Natural killer cell (primary cell): ENCODE measurements around the gene RAB21. TPM values are rescaled to one million over a fixed set of nuclear protein-coding genes. Genes with fewer than 3 reads are reported as not detected.

Source experiments
- ATAC-seq, 3 donors: fragments of 150-1000 bp in 2 of 3; fragments of 200-7000 bp in 1 of 3; cut with Tn5 transposase; 1 replicate in 1 of 3; 2 replicates in 2 of 3; pipeline ENCODE4 v1.10.0; 2021; ENCODE audit warnings: mild to moderate bottlenecking in 2 of 3, moderate library complexity in 2 of 3
- DNase-seq, 2 donors: peaks; one replicate each; pipeline versions ENCODE4 v3.0.0 to v3.0.0-alpha.2; 2013 to 2021; ENCODE audit warnings: mixed read lengths in 1 of 2
- H3K27ac ChIP-seq: one replicate; pipeline ENCODE4 v1.5.1; 2013; ENCODE audit warnings: mild to moderate bottlenecking, low read length
- H3K27me3 ChIP-seq: one replicate; pipeline ENCODE4 v1.6.1; 2013; ENCODE audit warnings: low read length; ENCODE audit not compliant: control insufficient read depth, insufficient read depth
- H3K36me3 ChIP-seq: one replicate; pipeline ENCODE4 v1.6.1; 2013; ENCODE audit warnings: low read length; ENCODE audit not compliant: control insufficient read depth, insufficient read depth
- H3K4me1 ChIP-seq: one replicate; pipeline ENCODE4 v1.6.1; 2013; ENCODE audit warnings: low read length; ENCODE audit not compliant: control insufficient read depth, insufficient read depth
- H3K4me3 ChIP-seq: one replicate; pipeline ENCODE4 v1.5.1; 2013; ENCODE audit warnings: low read length
- H3K9me3 ChIP-seq: one replicate; pipeline ENCODE4 v1.6.1; 2013; ENCODE audit warnings: low read length; ENCODE audit not compliant: control insufficient read depth, insufficient read depth
- H3K27ac Mint-ChIP-seq, 2 donors: one replicate each; pipeline ENCODE4 v1.8.0; 2022; ENCODE audit warnings: mild to moderate bottlenecking in 2 of 2, mixed read lengths in 2 of 2, moderate library complexity in 1 of 2
- H3K27me3 Mint-ChIP-seq, 2 donors: one replicate each; pipeline ENCODE4 v1.8.0; 2022; ENCODE audit warnings: low read depth in 2 of 2, mixed read lengths in 2 of 2
- H3K36me3 Mint-ChIP-seq: one replicate; pipeline ENCODE4 v1.8.0; 2022; ENCODE audit warnings: mixed read lengths
- H3K4me1 Mint-ChIP-seq, 2 donors: one replicate each; pipeline ENCODE4 v1.8.0; 2022; ENCODE audit warnings: mixed read lengths in 2 of 2
- H3K4me3 Mint-ChIP-seq: one replicate; pipeline ENCODE4 v1.8.0; 2022; ENCODE audit warnings: mild to moderate bottlenecking, moderate library complexity, mixed read lengths
- H3K9me3 Mint-ChIP-seq, 2 donors: one replicate each; pipeline ENCODE4 v1.8.0; 2022; ENCODE audit warnings: mixed read lengths in 2 of 2
- CTCF ChIP-seq: fragments of 200-600 bp; IDR thresholded peaks from one replicate; pipeline ENCODE4 v1.8.0; 2022; ENCODE audit warnings: antibody characterized with exemption
- WGBS: methylation state at CpG from one replicate; pipeline ENCODE4 v1.1.7; 2013; ENCODE audit warnings: missing lambda C conversion rate; ENCODE audit not compliant: insufficient coverage; 5-methylcytosine and 5-hydroxymethylcytosine counted together
- intact Hi-C: fragments of 100-400 bp; cut with micrococcal nuclease; formaldehyde crosslinking; loops from one replicate; pipeline ENCODE4 v1.14.2; 2022
- total RNA-seq, 4 donors: library from RNA; stranded (reverse); fragments of 120-200 nt in 1 of 4; gene quantifications; one replicate each; pipeline versions ENCODE4 v1.2.3 to v1.2.4, GENCODE V29; 2013 to 2022

RAB21 gene
- total RNA-seq, 3 donors from 2014 or later (not counting 1 experiment from before 2014, with no cell fraction given) = 62.5 to 84.9 (median 68.7) TPM

GRCh38 chr12:71730936-71731335, 23.7 kb upstream of the RAB21 start:
- H3K27me3 ChIP-seq = no peaks in the 10 kb centered on the region
- Mint-ChIP-seq H3K9me3 (no peaks in the 10 kb centered on the region), H3K4me3 (no peak overlapping the region), H3K27ac (no peak overlapping the region), H3K4me1 (no peaks in the 10 kb centered on the region), H3K36me3 (no peaks in the 10 kb centered on the region), H3K27me3 (peaks cover 0 to 12% of the 10 kb centered on the region in 2 donors)
- H3K9me3 ChIP-seq = no peaks in the 10 kb centered on the region
- no peak overlapping the region for H3K27ac ChIP-seq
- no peak for ATAC-seq
- WGBS = 93% methylated on average over 7 of the region's 7 CpGs
- intact Hi-C loops = no loop called here
- no peak for TF ChIP-seq CTCF
- no peak for DNase-seq
- no peak overlapping the region for H3K4me3 ChIP-seq
- no peaks in the 10 kb centered on the region for H3K4me1 ChIP-seq
- no peaks in the 10 kb centered on the region for H3K36me3 ChIP-seq

GRCh38 chr12:71731439-71732356, 23.0 kb upstream of the RAB21 start:
- intact Hi-C loops = no loop called here

GRCh38 chr12:71732357-71732712, 22.3 kb upstream of the RAB21 start:
- Mint-ChIP-seq H3K4me1 (no peaks in the 10 kb centered on the region), H3K9me3 (no peaks in the 10 kb centered on the region), H3K4me3 (no peak overlapping the region), H3K36me3 (no peaks in the 10 kb centered on the region), H3K27ac (no peak overlapping the region), H3K27me3 (peaks cover 0 to 12% of the 10 kb centered on the region in 2 donors)
- no peak overlapping the region for H3K27ac ChIP-seq
- no peaks in the 10 kb centered on the region for H3K4me1 ChIP-seq
- DNase-seq (no peak), ATAC-seq (no peak)
- H3K9me3 ChIP-seq = no peaks in the 10 kb centered on the region
- H3K4me3 ChIP-seq = no peak overlapping the region
- 82% methylated on average over 3 of the region's 3 CpGs for WGBS
- no peaks in the 10 kb centered on the region for H3K36me3 ChIP-seq
- intact Hi-C loops = no loop called here
- no peak for TF ChIP-seq CTCF
- no peaks in the 10 kb centered on the region for H3K27me3 ChIP-seq

More at GRCh38 chr12:71731439-71732356, 23.0 kb upstream of the RAB21 start:
- Mint-ChIP-seq H3K4me3 (no peak overlapping the region), H3K9me3 (no peaks in the 10 kb centered on the region), H3K27me3 (peaks cover 0 to 12% of the 10 kb centered on the region in 2 donors), H3K36me3 (no peaks in the 10 kb centered on the region), H3K27ac (no peak overlapping the region), H3K4me1 (no peaks in the 10 kb centered on the region)
- 89% methylated on average over 20 of the region's 21 CpGs for WGBS
- H3K4me3 ChIP-seq = no peak overlapping the region
- H3K27me3 ChIP-seq = no peaks in the 10 kb centered on the region
- no peak for TF ChIP-seq CTCF
- no peaks in the 10 kb centered on the region for H3K36me3 ChIP-seq
- no peaks in the 10 kb centered on the region for H3K9me3 ChIP-seq
- H3K4me1 ChIP-seq = no peaks in the 10 kb centered on the region
- H3K27ac ChIP-seq = no peak overlapping the region
- DNase-seq = no peak
- no peak for ATAC-seq
